ENCODE measurements around the gene RIN2. TPM values are rescaled to one million over a fixed set of nuclear protein-coding genes. Genes with fewer than 3 reads are reported as not detected.

Gene RIN2
- 13.8 TPM for total RNA-seq

- ATAC-seq, result peak; percentile 75
- DNase-seq (ENCODE audit: low spot score), result peak; percentile 88
Measured at GRCh38 chr20:19758133-19758500, at the start of gene RIN2. RIN2 (plus strand) TSS chr20:19758258; CDS start chr20:19889602, 131,344 bp downstream.

DNA sequence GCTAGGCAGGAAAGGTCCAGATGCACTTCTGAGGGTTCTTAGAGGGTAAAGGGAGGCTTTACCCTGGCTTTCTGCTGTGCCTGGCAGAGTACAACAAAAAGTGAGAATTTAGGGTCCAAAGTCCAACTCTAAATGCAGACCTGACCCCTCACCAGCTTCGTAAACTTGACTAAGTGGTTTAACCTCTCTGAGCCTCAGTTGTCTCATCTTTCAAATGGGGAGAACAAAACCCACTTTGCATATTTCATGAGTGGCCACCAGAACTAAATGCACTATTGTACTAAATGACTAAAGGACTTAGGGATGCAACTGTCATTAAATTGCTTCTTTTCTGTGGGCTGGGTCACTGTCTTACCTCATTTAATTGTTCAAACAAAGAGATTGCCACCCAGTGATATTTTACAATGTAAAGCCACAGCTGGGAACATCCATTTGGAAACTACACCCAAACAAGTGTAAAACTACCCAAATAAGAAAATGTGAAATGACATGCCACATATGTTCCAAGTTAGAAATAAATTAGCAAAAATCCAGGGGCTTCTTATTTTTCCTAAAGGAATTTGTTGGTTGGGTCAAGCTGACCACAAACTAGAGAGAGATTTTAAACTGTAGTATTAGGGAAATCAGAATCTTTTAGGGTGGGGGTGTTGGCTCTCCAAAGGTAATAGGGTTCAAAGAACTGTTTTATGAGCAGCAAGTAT is 48.3 kb upstream of the RIN2 start:
- DNase-seq (ENCODE audit: low spot score), result no peak
- no peak for ATAC-seq

DNA sequence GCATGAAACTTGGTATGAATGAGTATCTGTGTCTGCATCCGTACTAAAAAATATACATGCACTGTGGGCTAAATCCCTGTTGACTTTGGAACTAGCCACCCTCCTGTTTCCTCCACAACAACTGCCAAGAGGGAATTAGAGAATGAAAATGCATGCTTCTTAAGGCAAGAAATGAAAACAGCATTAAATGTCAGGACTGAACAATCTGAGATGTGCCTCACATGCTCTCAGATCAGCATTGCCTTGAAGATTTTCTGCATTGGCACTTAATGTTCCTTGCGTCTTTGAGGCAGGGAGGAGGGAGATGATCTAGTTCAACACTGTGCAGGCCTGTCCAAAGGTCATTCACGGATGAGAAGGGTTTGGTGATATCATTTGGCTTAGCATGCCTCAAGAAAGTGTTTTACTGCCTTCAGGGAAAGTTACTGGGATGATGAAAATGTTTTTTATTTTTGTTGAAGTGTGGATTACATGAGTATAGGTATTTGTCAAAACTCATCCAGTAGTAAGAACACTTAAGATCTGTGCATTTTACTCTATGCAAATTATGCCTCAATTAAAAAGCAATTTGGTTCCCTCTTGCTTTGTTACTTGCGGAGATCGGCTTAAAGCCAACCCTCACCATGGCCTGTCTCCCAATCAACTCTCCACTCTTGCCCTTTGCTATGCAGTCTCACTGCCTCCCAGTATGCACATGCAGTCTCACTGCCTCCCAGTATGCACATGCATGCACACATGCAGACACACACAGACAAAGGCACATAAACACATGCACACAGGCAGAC is 47.5 kb upstream of the RIN2 start:
- no peak for ATAC-seq

GRCh38 chr20:19711126-19711525 is 46.9 kb upstream of the RIN2 start:
- no peak for DNase-seq (ENCODE audit: low spot score)
- no peak for ATAC-seq

More for the DNA sequence above, 47.5 kb upstream of the RIN2 start:
- no peak for DNase-seq (ENCODE audit: low spot score)

DNA sequence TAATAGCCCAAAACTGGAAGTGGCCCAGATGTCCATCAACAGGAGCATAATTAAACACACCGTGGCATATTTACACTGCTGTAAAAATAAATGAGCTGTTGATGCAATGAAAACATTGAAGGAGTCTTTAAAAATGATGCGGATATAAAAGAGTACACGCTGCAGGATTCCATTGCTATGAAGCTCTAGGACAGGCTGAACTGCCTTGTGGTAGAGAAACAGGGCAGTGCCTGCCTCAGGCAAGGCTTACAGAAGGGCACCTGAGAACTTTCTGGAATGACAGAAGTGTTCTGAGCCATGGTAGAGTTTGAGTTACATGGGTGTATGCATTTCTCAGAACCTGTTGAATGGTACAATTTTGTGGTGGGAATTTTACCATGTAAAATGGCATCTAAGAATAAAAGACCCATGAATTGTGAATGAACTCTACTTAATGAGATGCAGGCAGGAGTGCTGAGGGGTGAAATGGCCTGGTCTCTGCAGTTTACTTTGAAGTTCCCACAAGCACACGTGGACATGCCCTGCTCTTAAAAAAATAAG is 45.3 kb upstream of the RIN2 start:
- ATAC-seq (no peak), DNase-seq (ENCODE audit: low spot score) (no peak)

DNA sequence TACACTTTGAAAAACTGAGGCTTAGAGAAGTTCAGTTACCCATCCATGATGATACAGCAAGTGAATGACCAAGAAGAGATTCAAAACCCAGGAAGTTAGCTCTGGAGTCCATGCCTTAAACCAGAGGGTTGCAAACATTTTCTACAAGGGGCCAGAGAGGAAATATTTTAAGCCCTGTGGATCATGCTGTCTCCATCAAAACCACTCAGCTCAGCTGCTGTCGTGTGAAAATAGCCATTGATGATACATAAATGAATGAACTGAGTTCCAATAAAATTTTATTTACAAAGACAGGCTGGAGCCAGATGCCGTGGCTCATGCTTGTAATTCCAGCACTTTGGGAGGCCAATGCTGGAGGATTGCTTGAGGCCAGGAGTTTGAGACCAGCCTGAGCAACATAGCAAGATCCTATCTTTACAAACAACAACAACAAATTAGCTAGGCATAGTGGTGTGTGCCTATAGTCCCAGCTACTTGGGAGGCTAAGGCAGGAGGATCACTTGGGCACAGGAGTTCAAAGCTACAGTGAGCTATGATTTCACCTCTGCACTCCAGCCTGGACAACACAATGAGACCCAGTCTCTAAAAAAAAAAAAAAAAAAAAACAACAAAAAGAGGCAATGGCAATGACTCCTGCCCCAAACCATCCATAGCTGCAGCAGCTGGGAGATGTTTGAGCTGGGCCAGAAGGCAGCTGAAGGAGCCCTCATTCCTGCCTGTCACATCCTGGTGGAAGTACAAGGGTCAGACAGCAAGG is 44.1 kb upstream of the RIN2 start:
- ATAC-seq, result no peak
- no peak for DNase-seq (ENCODE audit: low spot score)

DNA sequence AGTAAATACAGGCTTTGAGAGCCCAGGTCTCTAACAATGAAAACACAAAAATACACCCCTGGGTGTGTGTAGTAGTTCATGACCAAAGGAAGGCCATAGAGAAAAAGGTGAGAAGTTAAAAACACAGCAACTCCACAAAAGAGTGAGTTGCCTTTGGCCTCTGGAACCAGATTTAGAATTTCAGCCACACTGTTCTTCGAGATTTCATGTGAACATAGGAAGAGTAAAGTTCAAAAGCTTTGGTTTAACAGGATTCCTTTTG is 43.5 kb upstream of the RIN2 start:
- DNase-seq (ENCODE audit: low spot score), result no peak

GRCh38 chr20:19715986-19716385 is 42.1 kb upstream of the RIN2 start:
- no peak for ATAC-seq
- DNase-seq (ENCODE audit: low spot score), result no peak

More for the DNA sequence above, 43.5 kb upstream of the RIN2 start:
- no peak for ATAC-seq

- no peak for DNase-seq (ENCODE audit: low spot score)
Measured at GRCh38 chr20:19718880-19719279, 39.2 kb upstream of the RIN2 start.

DNA sequence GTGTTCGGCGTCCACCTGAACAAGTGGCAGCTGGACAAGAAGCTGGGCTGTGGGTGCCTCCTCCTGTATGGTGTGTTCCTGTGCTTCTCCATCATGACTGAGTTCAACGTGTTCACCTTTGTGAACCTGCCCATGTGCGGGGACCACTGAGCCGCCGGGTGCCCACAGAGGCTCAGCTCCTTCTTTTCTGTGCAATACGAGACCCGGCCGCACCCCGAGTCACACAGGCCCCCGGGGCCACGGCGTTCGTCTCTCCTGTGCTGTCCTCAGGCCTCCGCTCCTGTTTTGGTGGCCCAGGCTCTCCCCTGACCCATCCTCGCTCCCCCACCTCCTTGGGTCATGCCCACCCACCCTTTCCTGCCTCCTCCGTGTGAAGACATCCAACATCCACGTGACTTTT is 37.1 kb upstream of the RIN2 start:
- ATAC-seq (no peak), DNase-seq (ENCODE audit: low spot score) (no peak)

More at GRCh38 chr20:19718880-19719279, 39.2 kb upstream of the RIN2 start:
- no peak for ATAC-seq

DNA sequence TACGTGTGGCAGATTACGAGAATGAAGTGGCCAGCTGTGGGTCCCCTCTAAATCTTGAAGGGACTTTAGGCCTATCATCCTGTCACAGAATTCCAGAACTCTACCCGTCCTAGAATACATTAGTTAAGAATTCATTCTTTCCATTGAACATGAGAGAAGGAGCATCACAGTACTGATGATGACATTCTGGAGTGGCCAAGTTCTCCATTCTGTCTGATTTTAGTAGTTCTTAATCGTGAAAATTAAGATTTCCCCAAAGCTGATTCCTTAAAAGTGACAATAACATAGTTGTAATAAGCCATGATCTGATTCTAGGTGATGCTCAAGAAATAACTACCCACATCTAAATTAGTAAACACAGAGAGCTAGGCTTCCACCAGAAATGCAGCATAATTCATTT is 35.0 kb upstream of the RIN2 start:
- DNase-seq (ENCODE audit: low spot score), result no peak
- no peak for ATAC-seq

DNA sequence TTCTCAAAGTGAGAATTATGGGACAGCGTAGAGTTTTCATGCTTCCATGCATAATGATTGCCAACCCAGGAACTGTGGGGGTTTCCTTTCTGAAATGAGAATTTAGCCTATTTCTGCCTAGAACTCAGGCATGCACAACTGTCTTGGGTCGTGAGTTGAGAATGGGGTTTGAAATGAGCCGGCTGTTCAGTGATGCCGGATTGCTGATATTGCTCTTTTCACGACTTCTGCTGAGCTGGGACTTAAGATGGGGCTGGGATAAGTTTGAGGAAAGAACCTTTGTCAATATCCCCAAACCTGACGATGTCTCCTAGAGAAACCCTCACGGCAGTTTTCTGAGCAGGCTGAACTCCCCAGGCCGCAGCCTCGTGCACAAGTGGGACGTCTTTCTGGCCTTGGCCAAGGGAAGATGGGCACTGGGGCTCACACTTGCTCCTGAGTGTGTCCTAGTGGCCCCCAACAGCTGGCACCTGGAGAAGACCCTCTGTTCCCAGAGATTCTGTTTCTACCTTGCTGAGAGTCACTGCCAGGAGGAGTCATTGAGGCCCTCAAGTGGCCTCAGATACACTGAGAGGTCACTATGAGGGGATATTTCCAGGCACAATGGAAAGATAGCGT is 34.1 kb upstream of the RIN2 start:
- ATAC-seq (no peak), DNase-seq (ENCODE audit: low spot score) (no peak)

DNA sequence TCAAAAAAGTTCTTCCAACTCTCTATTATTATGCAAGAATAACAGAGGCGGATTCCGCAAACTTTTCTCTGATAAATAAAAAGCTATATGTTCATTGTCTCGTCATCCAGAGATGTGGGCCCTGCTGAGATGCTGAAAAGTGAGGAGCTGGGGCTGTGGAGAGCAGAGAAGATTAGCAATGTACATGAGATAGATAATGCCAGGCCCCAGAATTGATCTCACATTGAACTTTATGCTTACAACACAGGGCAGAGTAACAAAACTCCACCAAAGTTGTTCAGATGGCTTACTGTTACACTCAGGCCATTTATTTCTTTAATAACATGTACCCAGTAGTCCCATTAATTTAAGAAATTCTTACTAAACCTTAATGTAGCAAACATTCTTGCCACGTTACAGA is 32.7 kb upstream of the RIN2 start:
- ATAC-seq (no peak), DNase-seq (ENCODE audit: low spot score) (no peak)

DNA sequence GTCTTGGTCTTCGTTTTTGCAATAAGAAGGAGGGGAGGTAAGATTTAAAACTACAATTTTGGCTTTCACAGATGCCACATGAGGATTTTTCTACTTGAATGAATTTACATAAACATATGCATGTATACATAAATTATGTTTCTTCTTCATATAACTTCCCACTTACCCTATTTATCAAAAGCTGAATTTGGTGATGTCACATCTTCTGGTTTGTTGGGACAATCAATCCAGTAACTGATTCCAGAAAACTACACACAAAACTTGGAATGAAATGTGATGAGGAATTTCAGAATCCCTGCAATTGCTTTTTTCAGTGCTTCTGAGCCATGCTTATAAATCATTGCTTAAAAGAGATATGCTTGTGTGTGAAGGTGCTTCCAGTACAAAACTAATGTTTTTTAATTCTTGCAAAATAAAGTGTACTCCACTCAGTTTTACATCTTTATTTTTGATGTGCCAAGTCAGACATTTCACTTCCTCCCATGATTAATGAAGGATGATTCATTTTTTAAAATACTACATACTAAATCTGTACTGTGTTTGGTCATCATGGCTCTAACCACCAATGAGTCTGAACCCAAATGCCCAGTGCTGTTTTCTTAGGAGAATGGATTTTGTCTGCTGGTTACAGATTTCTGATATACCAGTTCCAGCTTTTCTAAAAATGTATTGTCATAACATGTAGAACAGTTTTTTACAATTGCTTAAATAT is 32.1 kb upstream of the RIN2 start:
- ATAC-seq, result no peak

GRCh38 chr20:19727251-19727847 is 30.7 kb upstream of the RIN2 start:
- no peak for DNase-seq (ENCODE audit: low spot score)
- no peak for ATAC-seq

More for the DNA sequence above, 32.1 kb upstream of the RIN2 start:
- DNase-seq (ENCODE audit: low spot score), result no peak

GRCh38 chr20:19729672-19730071 is 28.4 kb upstream of the RIN2 start:
- DNase-seq (ENCODE audit: low spot score), result no peak
- ATAC-seq, result no peak

DNA sequence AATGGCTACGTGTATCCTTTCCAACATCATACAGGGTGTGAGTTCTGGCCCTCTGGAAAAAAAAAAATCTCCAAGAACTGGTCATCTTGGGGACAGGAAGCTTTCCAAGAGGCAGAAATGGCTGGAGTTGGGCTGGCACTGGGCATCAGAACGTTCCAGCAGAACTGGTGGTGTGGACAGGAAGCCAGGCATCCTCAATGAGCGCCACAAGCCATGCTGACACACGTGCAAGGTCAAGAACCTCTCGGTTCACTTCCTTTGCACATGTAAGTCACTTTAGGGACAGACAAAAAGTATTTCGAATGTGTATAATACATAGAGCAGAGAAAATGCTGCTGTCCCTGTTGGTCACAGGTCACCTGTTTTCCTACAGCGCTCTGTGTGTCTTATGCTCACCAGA is 27.4 kb upstream of the RIN2 start:
- ATAC-seq (no peak), DNase-seq (ENCODE audit: low spot score) (no peak)

GRCh38 chr20:19734811-19735210 is 23.2 kb upstream of the RIN2 start:
- DNase-seq (ENCODE audit: low spot score) (no peak), ATAC-seq (no peak)

- ATAC-seq (peak; percentile 36), DNase-seq (ENCODE audit: low spot score) (no peak)
Measured at GRCh38 chr20:19735446-19735845, 22.6 kb upstream of the RIN2 start.

GRCh38 chr20:19737025-19737424 is 21.0 kb upstream of the RIN2 start:
- ATAC-seq, result no peak
- no peak for DNase-seq (ENCODE audit: low spot score)
